NT2/D1 (cell line): ENCODE results near the gene PTX4.

Experiments
- DNase-seq: peaks from one replicate; pipeline ENCODE4 v3.0.0-alpha.2; 2011; ENCODE audit warnings: low read depth, low spot score
- H3K27me3 ChIP-seq: 2 replicates; pipeline ENCODE4 v1.6.0; 2011; ENCODE audit warnings: mild to moderate bottlenecking; ENCODE audit not compliant: insufficient read length, insufficient read depth
- H3K36me3 ChIP-seq: 2 replicates; pipeline ENCODE4 v1.6.1; 2011; ENCODE audit warnings: mild to moderate bottlenecking, low read length, mixed read lengths; ENCODE audit not compliant: insufficient read depth, insufficient read length
- H3K4me1 ChIP-seq: 2 replicates; pipeline ENCODE4 v1.5.1; 2011; ENCODE audit not compliant: insufficient read depth, insufficient read length
- H3K4me3 ChIP-seq: 2 replicates; pipeline ENCODE4 v1.5.1; 2011; ENCODE audit warnings: low read depth; ENCODE audit not compliant: insufficient read length
- H3K9ac ChIP-seq: 2 replicates; pipeline ENCODE4 v1.6.0; 2011; ENCODE audit warnings: low read depth; ENCODE audit not compliant: insufficient read length
- H3K9me3 ChIP-seq: 2 replicates; pipeline ENCODE4 v1.5.1; 2011; ENCODE audit warnings: mild to moderate bottlenecking, low read length; ENCODE audit not compliant: insufficient read depth
- SUZ12 ChIP-seq: IDR thresholded peaks from 2 replicates; pipeline ENCODE4 v1.6.1; 2011; ENCODE audit not compliant: insufficient read length, insufficient read depth; ENCODE audit errors: extremely low read depth
- YY1 ChIP-seq: IDR thresholded peaks from 2 replicates; pipeline ENCODE4 v1.6.1; 2011; ENCODE audit not compliant: insufficient read length, insufficient read depth
- ZNF274 ChIP-seq: IDR thresholded peaks from 2 replicates; pipeline ENCODE4 v1.6.1; 2011; ENCODE audit warnings: mild to moderate bottlenecking, low read depth, low read length

Gene PTX4

GRCh38 chr16:1466968-1467521 lies 21.7 kb downstream of the PTX4 start:
- Histone ChIP-seq H3K27me3 (no peaks in the 10 kb centered on the region), H3K9ac (peak overlapping the region; percentile 21), H3K36me3 (peaks cover 15% of the 10 kb centered on the region), H3K4me1 (peaks cover 6% of the 10 kb centered on the region), H3K4me3 (no peak overlapping the region), H3K9me3 (no peaks in the 10 kb centered on the region)
- no peak for TF ChIP-seq ZNF274
- no peak for TF ChIP-seq SUZ12
- no peak for TF ChIP-seq YY1
- no peak for DNase-seq

GRCh38 chr16:1466054-1466453 lies 22.7 kb downstream of the PTX4 start:
- H3K4me1 ChIP-seq: no peaks in the 10 kb centered on the region
- H3K27me3 ChIP-seq: no peaks in the 10 kb centered on the region
- TF ChIP-seq SUZ12 (no peak), ZNF274 (no peak), YY1 (no peak)
- H3K9me3 ChIP-seq: no peaks in the 10 kb centered on the region
- no peak overlapping the region for H3K4me3 ChIP-seq
- H3K9ac ChIP-seq: no peak overlapping the region
- DNase-seq: no peak
- H3K36me3 ChIP-seq: peaks cover 17% of the 10 kb centered on the region

- Histone ChIP-seq H3K4me1 (no peaks in the 10 kb centered on the region), H3K4me3 (no peak overlapping the region), H3K36me3 (peaks cover 23% of the 10 kb centered on the region), H3K9ac (no peak overlapping the region), H3K27me3 (no peaks in the 10 kb centered on the region), H3K9me3 (no peaks in the 10 kb centered on the region)
- no peak for DNase-seq
- TF ChIP-seq SUZ12 (no peak), ZNF274 (no peak), YY1 (no peak)
Measured at GRCh38 chr16:1465567-1465915, 23.2 kb downstream of the PTX4 start.

DNA sequence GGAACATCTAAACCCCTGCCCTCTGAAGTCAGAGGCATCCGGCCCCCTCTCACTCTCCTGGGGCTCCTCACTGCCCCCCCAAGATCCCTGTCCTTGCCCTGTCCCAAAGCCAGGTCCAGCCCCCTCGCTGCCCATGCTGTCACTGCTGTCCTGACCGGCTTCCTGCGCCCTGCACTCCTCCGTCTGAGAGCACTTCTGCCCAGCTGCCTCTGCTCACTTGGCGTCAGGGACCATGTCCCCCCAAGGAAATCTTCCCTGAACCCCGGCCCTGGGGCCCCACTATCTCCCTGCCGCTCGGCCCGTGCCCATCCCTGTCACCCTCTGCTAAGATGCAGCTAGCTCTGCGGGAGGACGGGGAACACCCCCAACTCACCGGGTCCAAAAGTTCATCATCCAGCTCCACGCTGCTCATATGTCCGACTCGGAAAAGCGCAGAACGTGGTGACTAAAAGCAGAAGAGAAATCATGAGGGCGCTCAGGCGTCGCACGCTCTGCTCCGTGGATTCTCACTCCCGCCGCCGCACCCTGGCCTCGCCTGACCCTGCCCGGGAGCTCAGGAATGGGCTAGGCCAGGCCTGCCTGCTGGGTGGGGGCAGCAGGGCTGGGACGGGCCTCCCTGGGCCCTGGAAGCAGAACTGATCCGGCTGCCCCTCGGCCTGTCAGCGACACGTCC lies 23.7 kb downstream of the PTX4 start:
- peaks cover 28% of the 10 kb centered on the region for H3K36me3 ChIP-seq
- TF ChIP-seq SUZ12 (no peak), ZNF274 (no peak), YY1 (no peak)
- no peaks in the 10 kb centered on the region for H3K9me3 ChIP-seq

GRCh38 chr16:1464196-1464893 lies 24.4 kb downstream of the PTX4 start:
- peaks cover 32% of the 10 kb centered on the region for H3K36me3 ChIP-seq
- no peaks in the 10 kb centered on the region for H3K9me3 ChIP-seq
- DNase-seq: no peak
- TF ChIP-seq SUZ12 (no peak), YY1 (no peak), ZNF274 (no peak)
- no peaks in the 10 kb centered on the region for H3K4me1 ChIP-seq
- H3K4me3 ChIP-seq: no peak overlapping the region
- H3K27me3 ChIP-seq: no peaks in the 10 kb centered on the region
- H3K9ac ChIP-seq: no peak overlapping the region

More for the DNA sequence above, 23.7 kb downstream of the PTX4 start:
- H3K9ac ChIP-seq: no peak overlapping the region
- no peaks in the 10 kb centered on the region for H3K27me3 ChIP-seq
- no peaks in the 10 kb centered on the region for H3K4me1 ChIP-seq
- no peak for DNase-seq
- no peak overlapping the region for H3K4me3 ChIP-seq

GRCh38 chr16:1461146-1461545 lies 27.6 kb downstream of the PTX4 start:
- Histone ChIP-seq H3K4me3 (no peak overlapping the region), H3K36me3 (peaks cover 47% of the 10 kb centered on the region), H3K4me1 (no peaks in the 10 kb centered on the region), H3K9ac (no peak overlapping the region), H3K27me3 (no peaks in the 10 kb centered on the region), H3K9me3 (no peaks in the 10 kb centered on the region)
- DNase-seq: no peak
- TF ChIP-seq ZNF274: no peak
- TF ChIP-seq YY1: no peak
- TF ChIP-seq SUZ12: no peak

GRCh38 chr16:1460602-1461138 lies 28.1 kb downstream of the PTX4 start:
- H3K9me3 ChIP-seq: no peaks in the 10 kb centered on the region
- H3K4me1 ChIP-seq: no peaks in the 10 kb centered on the region
- H3K9ac ChIP-seq: no peak overlapping the region
- H3K4me3 ChIP-seq: no peak overlapping the region
- DNase-seq: no peak
- no peaks in the 10 kb centered on the region for H3K27me3 ChIP-seq
- H3K36me3 ChIP-seq: peaks cover 52% of the 10 kb centered on the region
- no peak for TF ChIP-seq SUZ12
- no peak for TF ChIP-seq ZNF274
- no peak for TF ChIP-seq YY1
